NCI-H1105 treated with DMSO at 0.1 percent for 48 hours (cell line): ENCODE data around the gene AGAP1.

Experiments used
- DNase-seq: peaks from one replicate; lab custom pipeline; 2025; lab: John Stamatoyannopoulos, UW

AGAP1 gene

DNA sequence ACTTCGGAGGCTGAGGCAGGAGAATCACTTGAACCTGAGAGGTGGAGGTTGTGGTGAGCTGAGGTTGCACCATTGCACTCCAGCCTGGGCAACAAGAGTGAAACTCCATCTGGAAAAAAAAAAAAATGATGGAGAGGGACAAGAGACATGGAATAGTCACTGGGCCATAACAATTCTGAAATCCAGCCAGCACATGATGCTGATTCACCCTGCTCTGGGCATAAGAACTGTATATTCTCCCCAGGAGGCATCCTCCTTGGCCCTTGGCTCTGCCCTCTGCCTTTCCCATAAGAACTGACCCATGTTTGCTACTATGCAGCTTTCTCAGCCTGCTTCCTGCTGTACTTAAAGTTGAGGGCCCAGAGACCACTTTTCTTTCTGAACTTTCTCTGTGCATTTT is 376.7 kb downstream of the AGAP1 start:
- no peak for DNase-seq

DNA sequence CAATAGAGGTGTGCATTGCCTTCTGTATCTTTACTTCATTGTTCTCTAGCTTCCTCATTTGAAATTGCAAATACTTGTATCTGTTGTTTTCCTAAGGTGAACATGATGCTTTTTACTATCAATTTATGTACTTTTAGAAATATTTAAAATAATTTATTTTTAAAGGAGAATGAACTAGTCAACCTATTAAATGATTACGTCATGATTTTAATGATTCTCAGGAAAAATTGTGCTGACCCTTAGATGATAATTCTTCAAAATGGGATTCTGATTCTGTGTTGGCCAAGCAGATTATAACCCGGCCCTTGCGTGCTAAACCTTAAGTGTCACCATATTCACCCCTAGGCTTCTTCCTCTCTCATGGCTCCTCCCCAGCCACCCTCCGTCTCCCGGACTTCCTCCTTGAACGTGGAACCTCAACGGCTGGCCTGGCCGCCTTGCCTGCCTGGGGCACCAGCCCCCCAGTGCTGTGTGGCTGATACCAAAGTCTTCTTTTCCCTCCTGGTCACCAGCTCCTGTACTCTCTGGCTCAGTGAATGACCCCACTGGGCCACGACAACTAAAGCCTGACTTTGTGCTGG is 382.3 kb downstream of the AGAP1 start:
- no peak for DNase-seq

DNA sequence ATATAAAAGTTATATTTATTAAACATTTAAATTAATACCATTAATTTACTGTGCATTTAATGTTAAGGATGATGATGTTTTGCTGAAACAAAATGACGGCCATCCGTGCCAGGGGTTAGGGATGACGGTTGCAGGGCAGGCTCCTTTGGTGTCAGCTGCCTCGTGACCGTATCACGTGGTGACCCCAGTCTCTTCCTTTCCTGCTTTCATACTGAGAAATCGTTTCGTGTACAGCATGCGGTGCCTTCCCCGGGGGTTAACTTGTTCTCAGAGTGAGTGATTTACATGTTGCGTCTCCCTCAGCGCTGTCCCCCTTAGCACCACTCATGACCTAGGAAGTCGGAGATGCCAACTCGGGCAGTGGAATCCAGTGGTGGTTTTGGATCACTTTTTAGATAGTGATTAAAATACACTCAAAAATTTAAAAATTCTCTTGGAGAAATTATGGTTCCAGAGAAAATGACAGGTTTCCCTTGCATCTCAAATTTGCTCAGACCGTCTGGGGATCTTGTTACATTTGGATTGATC is 383.5 kb downstream of the AGAP1 start:
- no peak for DNase-seq

GRCh38 chr2:235879116-235879515 is 385.3 kb downstream of the AGAP1 start:
- no peak for DNase-seq

DNA sequence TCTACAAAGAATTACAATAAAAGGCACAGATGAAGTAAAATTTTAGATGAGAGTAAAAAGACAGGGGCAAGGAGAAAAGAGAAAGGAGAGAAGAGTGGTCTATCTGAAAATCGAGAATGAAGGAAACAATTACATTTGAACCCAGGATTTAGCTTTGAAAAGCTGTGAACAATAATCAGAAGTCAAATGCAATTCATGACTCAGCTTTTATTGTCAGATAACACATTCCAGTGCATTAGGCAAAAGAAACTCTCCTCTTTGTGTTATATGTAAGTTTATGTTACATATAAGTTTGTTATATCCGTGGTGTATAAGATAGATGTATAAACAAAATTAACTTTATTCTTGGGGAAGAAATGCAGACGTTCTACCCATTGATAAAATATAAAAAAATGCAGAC is 389.8 kb downstream of the AGAP1 start:
- DNase-seq, result no peak

GRCh38 chr2:235889302-235889630 is 395.4 kb downstream of the AGAP1 start:
- no peak for DNase-seq

GRCh38 chr2:235893129-235893698 is 399.4 kb downstream of the AGAP1 start:
- no peak for DNase-seq

- no peak for DNase-seq
These were observed 401.0 kb downstream of the AGAP1 start for GRCh38 chr2:235894839-235895238.

DNA sequence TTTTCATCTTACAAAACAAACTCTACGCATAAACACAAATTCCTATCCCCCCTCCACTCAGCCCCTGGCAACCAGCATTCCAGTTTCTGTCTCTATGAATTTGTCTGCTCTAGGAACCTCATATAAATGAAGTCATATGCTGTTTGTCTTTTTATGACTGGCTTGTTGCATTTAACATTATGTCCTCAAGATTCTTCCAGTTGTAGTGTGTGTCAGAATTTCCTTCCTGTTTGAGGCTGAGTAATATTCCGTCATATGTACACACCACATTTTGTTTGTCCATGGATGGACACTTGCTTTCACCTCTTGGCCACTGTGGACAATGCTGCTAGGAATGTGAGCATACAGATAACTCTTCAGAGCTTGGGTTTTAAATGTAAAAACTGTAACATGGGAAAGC is 402.2 kb downstream of the AGAP1 start:
- DNase-seq, result no peak

DNA sequence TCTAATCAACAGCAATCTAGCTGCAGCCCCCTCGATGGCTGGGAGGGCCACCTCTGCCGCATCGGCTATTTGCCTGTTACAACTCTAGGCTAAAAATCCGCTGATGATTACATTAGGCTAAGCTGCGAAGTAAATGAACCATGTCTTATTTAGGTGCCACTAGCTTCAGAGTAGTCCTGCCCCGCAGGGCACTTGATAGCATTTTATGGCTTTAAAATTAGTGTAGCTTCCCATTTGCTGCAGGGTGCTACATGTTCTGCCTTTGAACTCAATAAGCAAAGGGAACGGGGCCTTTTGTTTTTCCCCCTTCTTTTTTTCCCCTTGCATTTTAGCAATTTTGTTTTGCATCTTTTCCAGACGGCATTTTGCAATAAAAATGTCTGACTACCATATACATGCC is 404.1 kb downstream of the AGAP1 start:
- no peak for DNase-seq

DNA sequence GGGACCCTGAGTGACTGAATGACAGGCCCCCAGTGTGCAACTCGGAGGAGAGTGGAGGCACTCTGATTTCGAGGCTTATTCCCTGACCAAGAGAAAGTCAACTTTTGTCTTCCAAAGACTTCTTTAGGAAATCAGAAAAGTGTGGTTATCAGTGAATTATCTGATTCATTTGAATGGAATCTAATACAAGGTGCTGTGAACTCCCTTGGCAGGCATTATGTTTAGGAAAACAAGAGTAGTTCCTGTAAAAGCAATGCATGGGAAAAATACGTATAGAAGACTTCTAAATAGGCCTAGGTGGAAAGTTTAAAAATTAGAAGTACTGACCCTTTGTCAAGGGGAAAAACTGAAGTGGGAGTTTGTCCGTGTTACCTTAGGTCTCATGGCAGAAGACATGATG is 404.9 kb downstream of the AGAP1 start:
- no peak for DNase-seq

GRCh38 chr2:235900631-235901030 is 406.8 kb downstream of the AGAP1 start:
- DNase-seq, result no peak

- no peak for DNase-seq
These were observed 407.4 kb downstream of the AGAP1 start for GRCh38 chr2:235901243-235901642.

GRCh38 chr2:235903782-235904584 is 410.1 kb downstream of the AGAP1 start:
- DNase-seq, result no peak

DNA sequence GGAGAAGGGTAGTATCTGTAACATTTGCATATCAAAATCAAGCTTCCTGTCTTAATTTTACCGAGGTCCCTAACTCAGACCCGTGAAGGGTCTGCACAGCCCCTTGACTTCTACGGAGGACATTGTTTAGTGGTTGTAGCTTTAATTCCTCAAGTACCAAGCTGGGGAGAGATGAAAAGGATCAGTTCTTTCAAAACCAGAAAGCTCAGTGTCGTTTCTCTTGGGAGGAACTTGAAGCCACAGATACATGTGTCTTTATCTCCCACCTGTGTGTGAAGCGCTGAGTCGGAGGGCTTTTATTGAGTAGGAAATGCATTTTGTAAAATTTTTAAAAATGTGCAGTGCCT is 410.7 kb downstream of the AGAP1 start:
- DNase-seq, result no peak

GRCh38 chr2:235908826-235909225 is 415.0 kb downstream of the AGAP1 start:
- DNase-seq, result no peak

GRCh38 chr2:235909358-235909757 is 415.5 kb downstream of the AGAP1 start:
- DNase-seq, result no peak

DNA sequence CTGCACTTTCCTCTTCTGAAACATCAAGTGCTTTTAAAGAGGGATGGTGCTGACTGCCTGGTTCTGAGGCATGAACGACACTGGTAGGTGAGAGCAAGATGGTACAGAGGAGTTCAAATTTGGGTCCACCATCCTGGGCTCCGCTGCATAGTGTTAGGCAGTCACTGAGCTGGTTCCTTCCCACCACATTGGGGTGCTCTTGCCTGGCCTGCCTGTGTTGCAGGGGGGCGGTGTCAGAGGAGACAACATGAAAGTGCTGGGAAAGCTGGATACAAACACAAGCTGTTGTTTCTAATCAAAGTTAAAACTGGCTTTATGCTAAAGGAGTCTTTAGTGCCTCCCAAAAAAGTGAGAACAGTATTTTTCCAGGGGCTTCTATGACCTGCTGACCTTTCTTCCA is 416.2 kb downstream of the AGAP1 start:
- DNase-seq, result no peak

DNA sequence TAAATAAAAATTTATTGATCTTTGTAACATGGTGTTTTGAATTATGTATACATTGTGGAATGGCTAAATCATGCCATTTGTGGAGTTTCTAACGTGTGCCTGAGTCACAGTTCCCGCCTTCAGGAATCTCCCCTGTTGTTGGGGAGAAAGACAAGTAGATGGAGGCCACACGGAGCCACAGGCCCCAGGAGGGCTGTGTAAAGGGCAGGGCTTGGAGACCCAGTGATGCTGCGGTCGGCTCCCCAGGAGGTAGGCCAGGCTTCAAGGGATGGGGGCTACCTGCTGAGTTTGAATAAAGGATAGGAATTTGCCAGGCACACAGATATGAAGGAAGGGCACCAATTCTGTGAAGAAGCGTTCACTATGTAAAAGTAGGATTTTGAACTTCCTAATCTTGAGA is 417.3 kb downstream of the AGAP1 start:
- no peak for DNase-seq

- no peak for DNase-seq
These were observed 417.9 kb downstream of the AGAP1 start for GRCh38 chr2:235911633-235912233.

DNA sequence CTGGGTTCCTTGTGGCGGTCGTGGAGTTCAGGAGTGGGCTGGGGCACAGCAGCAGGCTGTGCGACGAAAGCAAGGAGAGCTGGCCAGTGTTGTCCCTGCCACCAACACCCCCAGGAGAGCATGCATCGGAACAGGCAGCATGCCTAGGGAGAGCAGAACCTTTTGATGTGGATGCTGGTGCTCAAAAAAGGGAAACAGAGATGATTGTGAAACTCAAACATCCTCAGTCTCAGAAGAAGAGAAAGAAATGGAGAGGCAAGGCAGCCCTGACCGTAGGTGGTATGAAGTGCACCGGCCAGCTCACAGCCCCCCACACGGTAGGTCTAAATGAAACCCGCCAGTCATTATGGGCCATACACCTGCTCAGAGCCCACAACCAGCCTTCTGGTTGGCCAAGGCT is 420.9 kb downstream of the AGAP1 start:
- no peak for DNase-seq

DNA sequence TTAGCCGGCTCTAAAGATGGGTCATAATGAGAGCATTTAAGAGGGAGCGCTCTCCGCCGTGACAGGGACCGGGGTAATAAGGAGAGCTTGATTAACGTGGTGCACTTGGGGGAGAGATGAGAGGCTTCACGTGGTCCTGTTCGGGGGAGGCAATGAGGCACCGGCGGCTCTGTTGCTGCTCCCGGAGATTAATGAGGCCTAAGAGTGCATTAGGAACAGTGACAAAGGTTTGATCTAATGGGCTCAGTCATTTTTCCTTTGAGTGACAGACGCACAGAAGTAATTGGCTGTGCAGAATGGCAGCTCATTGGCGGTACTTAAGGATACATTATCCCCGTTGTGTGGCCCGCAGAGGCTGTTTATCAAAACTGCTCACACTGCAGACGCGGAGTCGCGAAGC is 423.7 kb downstream of the AGAP1 start:
- peak; percentile 96 for DNase-seq

- no peak for DNase-seq
These were observed 425.0 kb downstream of the AGAP1 start for GRCh38 chr2:235918876-235919275.
